GM12874 (cell line): ENCODE data around the gene GOLT1A.

ENCODE experiments used
- CTCF ChIP-seq: IDR thresholded peaks from 2 replicates; pipeline ENCODE4 v1.5.1; 2011; ENCODE audit warnings: low read depth, mild to moderate bottlenecking, control low read depth, low read length, moderate library complexity; ENCODE audit not compliant: insufficient read depth

Gene GOLT1A

GRCh38 chr1:204202481-204202880, 11.3 kb downstream of the GOLT1A start:
- TF ChIP-seq CTCF: no peak

GRCh38 chr1:204201348-204202040, 12.3 kb downstream of the GOLT1A start:
- no peak for TF ChIP-seq CTCF

- TF ChIP-seq CTCF: no peak
Observed at GRCh38 chr1:204199579-204199978, 14.2 kb downstream of the GOLT1A start.

- no peak for TF ChIP-seq CTCF
Observed at GRCh38 chr1:204198348-204199340, 15.1 kb downstream of the GOLT1A start.

- no peak for TF ChIP-seq CTCF
Observed at GRCh38 chr1:204197068-204197467, 16.7 kb downstream of the GOLT1A start.

- TF ChIP-seq CTCF: no peak
Observed at GRCh38 chr1:204196068-204196795, 17.6 kb downstream of the GOLT1A start, which contains the start of gene KISS1. KISS1 (minus strand) TSS chr1:204196491; CDS start chr1:204192876, 3,615 bp downstream.

- TF ChIP-seq CTCF: no peak
Observed at GRCh38 chr1:204194771-204195170, 19.0 kb downstream of the GOLT1A start.
